Ovary (tissue), 3 donors: ENCODE data around the gene PARK7.

Source experiments
- POLR2A ChIP-seq: fragments of 450-650 bp; IDR thresholded peaks from one replicate; pipeline ENCODE4 v1.6.1; 2017; ENCODE audit warnings: antibody characterized with exemption, mild to moderate bottlenecking, moderate library complexity
- TF ChIP-seq, protein P1 (sequence below), 3 donors: fragments of 450-650 bp in 2 of 3; fragments of 200-600 bp in 1 of 3; IDR thresholded peaks; one replicate each; pipeline versions ENCODE4 v1.5.1 to v1.8.0; 2016 to 2022; ENCODE audit warnings: antibody characterized with exemption in 3 of 3, mild to moderate bottlenecking in 1 of 3
- donor health status: DM: no; HTN: no; CAD: no.

DNA sequence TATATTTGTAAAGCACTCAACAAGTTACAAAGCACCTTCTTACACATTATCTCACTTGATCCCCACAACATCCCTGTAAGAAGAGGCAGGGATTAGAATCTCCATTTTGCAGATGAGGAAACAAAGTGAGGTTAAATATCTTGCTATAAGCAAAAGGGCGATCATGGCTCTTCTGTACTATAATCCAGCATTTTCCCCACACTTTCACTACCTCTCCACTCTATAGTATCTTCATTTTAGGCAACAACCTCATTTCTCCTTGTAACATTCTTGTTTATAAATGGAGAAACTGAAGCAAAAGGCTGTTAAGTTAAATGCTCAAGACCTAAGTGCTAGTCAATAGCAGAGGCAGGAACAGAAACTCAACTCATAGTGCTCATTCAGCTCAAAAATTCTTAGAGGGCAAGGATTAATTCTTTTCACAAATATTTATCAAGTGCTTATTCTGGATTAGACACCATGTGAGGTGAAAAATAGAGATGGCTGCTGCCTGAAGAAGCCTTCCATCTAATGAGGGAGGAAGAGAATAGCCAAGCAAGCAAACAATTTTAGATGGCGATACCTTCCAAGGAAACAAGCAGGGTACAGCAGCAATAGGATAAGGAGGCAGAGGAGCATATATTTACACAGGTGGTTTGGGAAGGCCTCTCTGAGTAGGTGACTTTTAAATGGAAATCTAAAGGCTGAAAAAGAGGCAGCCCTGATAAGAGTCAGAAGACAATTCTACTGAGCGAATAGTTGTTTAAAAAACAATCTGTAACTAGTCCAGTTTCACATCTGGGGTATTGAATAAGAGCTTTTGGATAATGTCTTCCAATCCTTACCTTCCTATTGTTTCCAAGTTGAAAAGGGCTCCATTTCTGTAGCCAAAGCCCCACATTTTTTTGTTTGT lies 61.1 kb downstream of the PARK7 start:
- no peak for TF ChIP-seq POLR2A
- TF ChIP-seq, protein P1, sequence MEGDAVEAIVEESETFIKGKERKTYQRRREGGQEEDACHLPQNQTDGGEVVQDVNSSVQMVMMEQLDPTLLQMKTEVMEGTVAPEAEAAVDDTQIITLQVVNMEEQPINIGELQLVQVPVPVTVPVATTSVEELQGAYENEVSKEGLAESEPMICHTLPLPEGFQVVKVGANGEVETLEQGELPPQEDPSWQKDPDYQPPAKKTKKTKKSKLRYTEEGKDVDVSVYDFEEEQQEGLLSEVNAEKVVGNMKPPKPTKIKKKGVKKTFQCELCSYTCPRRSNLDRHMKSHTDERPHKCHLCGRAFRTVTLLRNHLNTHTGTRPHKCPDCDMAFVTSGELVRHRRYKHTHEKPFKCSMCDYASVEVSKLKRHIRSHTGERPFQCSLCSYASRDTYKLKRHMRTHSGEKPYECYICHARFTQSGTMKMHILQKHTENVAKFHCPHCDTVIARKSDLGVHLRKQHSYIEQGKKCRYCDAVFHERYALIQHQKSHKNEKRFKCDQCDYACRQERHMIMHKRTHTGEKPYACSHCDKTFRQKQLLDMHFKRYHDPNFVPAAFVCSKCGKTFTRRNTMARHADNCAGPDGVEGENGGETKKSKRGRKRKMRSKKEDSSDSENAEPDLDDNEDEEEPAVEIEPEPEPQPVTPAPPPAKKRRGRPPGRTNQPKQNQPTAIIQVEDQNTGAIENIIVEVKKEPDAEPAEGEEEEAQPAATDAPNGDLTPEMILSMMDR (IDR thresholded peaks at IDR 0.05) = no peak
